H1 (cell line): ENCODE data around the gene PPP1R9A. TPM values are rescaled to one million over a fixed set of nuclear protein-coding genes. Genes with fewer than 3 reads are reported as not detected.

Experiments
- EP300 ChIP-seq, 2 experiments: IDR thresholded peaks; 1 replicate in 1 of 2; 2 replicates in 1 of 2; pipeline ENCODE4 v1.6.1; 2011 to 2012; ENCODE audit warnings: low read depth in 2 of 2, low read length in 2 of 2, mild to moderate bottlenecking in 2 of 2, borderline replicate concordance in 1 of 2, inconsistent platforms in 1 of 2, moderate library complexity in 1 of 2
- PHF8 ChIP-seq: fragments of 200-600 bp; sonication (generic); conservative IDR thresholded peaks from 2 replicates; pipeline ENCODE4 v1.7.1; 2012; ENCODE audit warnings: low read depth, mild to moderate bottlenecking, inconsistent platforms, low read length, moderate library complexity
- POU5F1 ChIP-seq: IDR thresholded peaks from 2 replicates; pipeline ENCODE4 v1.6.1; 2011; ENCODE audit warnings: low read depth, mild to moderate bottlenecking, low read length, moderate library complexity
- RAD21 ChIP-seq, 2 experiments: IDR thresholded peaks in 1 of 2; conservative IDR thresholded peaks in 1 of 2; 2 replicates each; pipeline ENCODE4 v1.6.1; 2011; ENCODE audit warnings: low read depth in 2 of 2, low read length in 2 of 2, improper control_type of control experiment in 1 of 2, inconsistent platforms in 1 of 2, mild to moderate bottlenecking in 1 of 2, moderate library complexity in 1 of 2
- RNF2 ChIP-seq: fragments of 200-900, 300-1000 bp; sonication (generic); IDR thresholded peaks from 2 replicates; pipeline ENCODE4 v1.7.1; 2016; ENCODE audit warnings: borderline replicate concordance, low read depth, mild to moderate bottlenecking, antibody characterized with exemption, low read length; ENCODE audit not compliant: poor library complexity, severe bottlenecking; ENCODE audit errors: missing control alignments
- SIX5 ChIP-seq: IDR thresholded peaks from 2 replicates; pipeline ENCODE4 v1.6.1; 2011; ENCODE audit warnings: mild to moderate bottlenecking, low read depth, low read length
- SUZ12 ChIP-seq: fragments of 200-600 bp; sonication (generic); IDR thresholded peaks from 2 replicates; pipeline ENCODE4 v1.6.1; 2012; ENCODE audit warnings: mild to moderate bottlenecking, inconsistent platforms, low read length, moderate library complexity, mixed read lengths
- ZNF274 ChIP-seq: IDR thresholded peaks from 2 replicates; pipeline ENCODE4 v1.7.0; 2012; ENCODE audit warnings: low read length, borderline replicate concordance; ENCODE audit errors: extremely low read depth
- polyA plus RNA-seq, 7 experiments: library from polyadenylated mRNA; depleted of rRNA in 3 of 7; stranded (reverse) in 5 of 7; unstranded in 2 of 7; fragments of >200 nt in 5 of 7; fragments of 200-250 nt in 2 of 7; gene quantifications; 1 replicate in 5 of 7; 2 replicates in 1 of 7; 4 replicates in 1 of 7; pipeline versions ENCODE4 v1.2.1 to v1.2.3, GENCODE V29; 2011 to 2013; ENCODE audit warnings: missing spikeins in 2 of 7, mixed read lengths in 2 of 7
- total RNA-seq: library from RNA; stranded (reverse); fragmentation: NEBNext Ultra II Directional; extraction: Animal tissue kit (Norgen Biotek cat#: 25700); gene quantifications from 2 replicates; pipeline ENCODE4 v1.2.1, GENCODE V29; 2021

PPP1R9A gene
- total and polyA plus RNA-seq, 2 of the 8 experiments (the other 6 are each of a cell fraction or from before 2014, with no cell fraction given) = 3.0 to 20.3 TPM

GRCh38 chr7:94970085-94970576 is 62.7 kb downstream of the PPP1R9A start (continued):
- TF ChIP-seq RAD21 (IDR thresholded peaks at IDR 0.05 in 1 of 2, conservative IDR thresholded peaks at IDR 0.05 in 1 of 2; ENCODE audit: low read depth in 2 of 2, low read length in 2 of 2) (no peak), RNF2 (no peak), SUZ12 (no peak), SIX5 (no peak), POU5F1 (no peak), EP300 (IDR thresholded peaks at IDR 0.05; ENCODE audit: borderline replicate concordance in 1 of 2, low read depth in 2 of 2, low read length in 2 of 2) (no peak), PHF8 (no peak), ZNF274 (no peak)
